SK-MEL-5 (cell line): ENCODE measurements around the gene PHF5A. TPM values are rescaled to one million over a fixed set of nuclear protein-coding genes. Genes with fewer than 3 reads are reported as not detected.

Experiments used
- total RNA-seq: library from RNA; depleted of rRNA; stranded (reverse); fragments of >200 nt; shearing (Covaris generic); gene quantifications from 2 replicates; pipeline ENCODE4 v1.2.3, GENCODE V29; 2014; rRNA removed

Gene PHF5A
- total RNA-seq, 1 experiment from 2014 or later, result 116 TPM

Other genes starting within 250 kb of the PHF5A start
- gene CHADL, start 227.8 kb downstream of the PHF5A start, total RNA-seq, result 0.13 and 0.56 TPM in 2 replicates
- 60.7 and 64.2 TPM in 2 replicates for gene RANGAP1, start 182.5 kb downstream of the PHF5A start, total RNA-seq
- 55.1 and 55.8 TPM in 2 replicates for gene ZC3H7B, start 167.2 kb downstream of the PHF5A start, total RNA-seq
- gene TEF, start 86.8 kb downstream of the PHF5A start, total RNA-seq, result 4.9 and 6.9 TPM in 2 replicates
- 19.9 and 23.4 TPM in 2 replicates for gene TOB2, start 21.9 kb downstream of the PHF5A start, total RNA-seq
- 128 and 133 TPM in 2 replicates for gene ACO2, start 425 bp upstream of the PHF5A start, total RNA-seq
- 20.0 and 23.9 TPM in 2 replicates for gene POLR3H, start 75.8 kb upstream of the PHF5A start, total RNA-seq
- gene CSDC2, start 92.3 kb upstream of the PHF5A start, total RNA-seq, result not detected in 2 replicates
- gene PMM1, start 121.1 kb upstream of the PHF5A start, total RNA-seq, result 8.2 and 9.0 TPM in 2 replicates
- 28.2 and 45.4 TPM in 2 replicates for gene DESI1, start 152.4 kb upstream of the PHF5A start, total RNA-seq
- gene XRCC6, start 152.6 kb upstream of the PHF5A start, total RNA-seq, result 537 and 584 TPM in 2 replicates
- gene SNU13, start 220.2 kb upstream of the PHF5A start, total RNA-seq, result 254 and 274 TPM in 2 replicates
- gene MEI1, start 230.8 kb upstream of the PHF5A start, total RNA-seq, result 0.13 TPM in 1 of 2 replicates, not detected in the other